H1 (cell line): ENCODE measurements around the gene ITGB2. TPM values are rescaled to one million over a fixed set of nuclear protein-coding genes. Genes with fewer than 3 reads are reported as not detected.

Source experiments
- CTCF ChIA-PET: fragments of 300-600 bp; sonication (Branson Sonifier 250); formaldehyde crosslinking; loops from one replicate; lab custom pipeline; 2021; ENCODE audit not compliant: partially characterized antibody; lab: Charles Lee
- POLR2A ChIA-PET: fragments of 300-600 bp; sonication (Branson Sonifier 250); formaldehyde crosslinking; loops from one replicate; lab custom pipeline; 2021; ENCODE audit warnings: inconsistent platforms; ENCODE audit not compliant: partially characterized antibody; lab: Charles Lee
- DNase-seq, 2 experiments: peaks; one replicate each; pipeline versions ENCODE4 v3.0.0 to v3.0.0-alpha.2; 2010 to 2022; ENCODE audit warnings: low spot score in 2 of 2, low read depth in 1 of 2, mixed read lengths in 1 of 2
- FAIRE-seq: peaks from 2 replicates; lab custom pipeline; 2011; peaks lifted over from hg19 to GRCh38; lab: Jason Lieb, UNC
- H2AFZ ChIP-seq: 2 replicates; pipeline ENCODE4 v1.8.1; 2012; ENCODE audit warnings: low read length, inconsistent platforms
- H2AK5ac ChIP-seq: 2 replicates; pipeline ENCODE4 v1.6.1; 2013; ENCODE audit warnings: low read depth, low read length
- H2BK120ac ChIP-seq: replicated peaks from 2 replicates; pipeline ENCODE3; 2013; ENCODE audit warnings: low read depth, low read length, inconsistent platforms
- H2BK12ac ChIP-seq: 2 replicates; pipeline ENCODE4 v1.6.1; 2013; ENCODE audit warnings: low read depth, low read length
- H2BK15ac ChIP-seq: 2 replicates; pipeline ENCODE4 v1.6.1; 2013; ENCODE audit warnings: low read length
- H2BK20ac ChIP-seq: 2 replicates; pipeline ENCODE4 v1.6.1; 2013; ENCODE audit warnings: low read length
- H2BK5ac ChIP-seq: 2 replicates; pipeline ENCODE4 v1.6.1; 2013; ENCODE audit warnings: low read depth, low read length
- H3K14ac ChIP-seq: 2 replicates; pipeline ENCODE4 v1.6.1; 2013; ENCODE audit warnings: inconsistent platforms; ENCODE audit not compliant: insufficient read length
- H3K18ac ChIP-seq: 2 replicates; pipeline ENCODE4 v1.6.1; 2013; ENCODE audit warnings: low read length; ENCODE audit errors: extremely low read depth
- H3K23ac ChIP-seq: 2 replicates; pipeline ENCODE4 v1.6.1; 2013; ENCODE audit warnings: inconsistent platforms; ENCODE audit not compliant: insufficient read length
- H3K23me2 ChIP-seq: 2 replicates; pipeline ENCODE4 v1.6.1; 2013; ENCODE audit warnings: low read depth, low read length
- H3K27ac ChIP-seq: 2 replicates; pipeline ENCODE4 v1.6.1; 2011; ENCODE audit warnings: low read depth, low read length, inconsistent platforms
- H3K27me3 ChIP-seq, 4 experiments: replicated peaks in 1 of 4; 1 replicate in 1 of 4; 2 replicates in 3 of 4; pipeline versions ENCODE4 v1.6.1 to v1.8.1; 2011 to 2013; ENCODE audit warnings: low read length in 3 of 4, mild to moderate bottlenecking in 3 of 4, inconsistent platforms in 2 of 4, mixed read lengths in 2 of 4, moderate library complexity in 1 of 4; ENCODE audit not compliant: control insufficient read depth in 3 of 4, insufficient read depth in 3 of 4; ENCODE audit errors: extremely low read depth in 1 of 4
- H3K36me3 ChIP-seq, 4 experiments: 2 replicates each; pipeline versions ENCODE4 v1.6.1 to v1.8.1; 2011 to 2013; ENCODE audit warnings: mild to moderate bottlenecking in 4 of 4, low read length in 3 of 4, moderate library complexity in 2 of 4, control low read depth in 1 of 4, inconsistent platforms in 1 of 4; ENCODE audit not compliant: insufficient read depth in 4 of 4, control insufficient read depth in 2 of 4
- H3K4ac ChIP-seq: replicated peaks from 2 replicates; pipeline ENCODE3; 2013; ENCODE audit warnings: low read length, low read depth, mixed read lengths, inconsistent platforms; ENCODE audit not compliant: insufficient read length
- H3K4me1 ChIP-seq, 4 experiments: replicated peaks in 1 of 4; 1 replicate in 1 of 4; 2 replicates in 3 of 4; pipeline versions ENCODE4 v1.6.1 to v1.8.1; 2011 to 2013; ENCODE audit warnings: low read length in 3 of 4, inconsistent platforms in 2 of 4, mixed read lengths in 1 of 4; ENCODE audit not compliant: insufficient read depth in 4 of 4, control insufficient read depth in 3 of 4
- H3K4me2 ChIP-seq, 2 experiments: 2 replicates each; pipeline versions ENCODE4 v1.6.1 to v1.8.1; 2011 to 2013; ENCODE audit warnings: low read depth in 2 of 2, low read length in 2 of 2, control low read depth in 1 of 2, inconsistent platforms in 1 of 2, mild to moderate bottlenecking in 1 of 2; ENCODE audit not compliant: insufficient read depth in 1 of 2
- H3K4me3 ChIP-seq, 4 experiments: fragments of 200-600, 300-600 bp in 1 of 4; sonication (generic), shearing (Covaris generic), sonication (Bioruptor Twin) in 1 of 4; 2 replicates each; pipeline versions ENCODE4 v1.5.1 to v1.8.1; 2011 to 2016; ENCODE audit warnings: low read length in 4 of 4, low read depth in 3 of 4, control low read depth in 2 of 4, inconsistent platforms in 2 of 4, mild to moderate bottlenecking in 2 of 4, mixed read lengths in 1 of 4, moderate library complexity in 1 of 4; ENCODE audit not compliant: insufficient read depth in 2 of 4; ENCODE audit errors: extremely low read depth in 1 of 4
- H3K56ac ChIP-seq: replicated peaks from 2 replicates; pipeline ENCODE3; 2013; ENCODE audit warnings: low read depth, mild to moderate bottlenecking, mixed read lengths, low read length, inconsistent platforms; ENCODE audit not compliant: insufficient read length
- H3K79me1 ChIP-seq: 2 replicates; pipeline ENCODE4 v1.6.1; 2013; ENCODE audit warnings: low read depth, low read length, control low read depth
- H3K79me2 ChIP-seq, 2 experiments: 2 replicates each; pipeline versions ENCODE4 v1.6.1 to v1.8.1; 2012 to 2013; ENCODE audit warnings: low read length in 2 of 2, mild to moderate bottlenecking in 2 of 2, inconsistent platforms in 1 of 2; ENCODE audit not compliant: insufficient read depth in 2 of 2, control insufficient read depth in 1 of 2
- H3K9ac ChIP-seq, 4 experiments: replicated peaks in 1 of 4; 1 replicate in 1 of 4; 2 replicates in 3 of 4; pipeline versions ENCODE4 v1.6.1 to v1.8.1; 2011 to 2013; ENCODE audit warnings: low read depth in 3 of 4, low read length in 3 of 4, control low read depth in 2 of 4, mild to moderate bottlenecking in 2 of 4, moderate library complexity in 2 of 4, inconsistent platforms in 1 of 4; ENCODE audit errors: extremely low read depth in 1 of 4
- H3K9me3 ChIP-seq, 2 experiments: 2 replicates each; pipeline versions ENCODE4 v1.6.1 to v1.8.1; 2012 to 2013; ENCODE audit warnings: mild to moderate bottlenecking in 2 of 2, moderate library complexity in 2 of 2, control low read depth in 1 of 2, inconsistent platforms in 1 of 2, low read depth in 1 of 2, low read length in 1 of 2, mixed read lengths in 1 of 2; ENCODE audit not compliant: insufficient read depth in 2 of 2
- H4K20me1 ChIP-seq, 2 experiments: replicated peaks in 1 of 2; 2 replicates each; pipeline versions ENCODE3 to v1.8.1; 2011 to 2013; ENCODE audit warnings: inconsistent platforms in 2 of 2, low read length in 2 of 2, mild to moderate bottlenecking in 1 of 2; ENCODE audit not compliant: insufficient read depth in 2 of 2, control insufficient read depth in 1 of 2
- H4K5ac ChIP-seq: 2 replicates; pipeline ENCODE4 v1.6.1; 2013; ENCODE audit warnings: low read length, low read depth, mixed read lengths, inconsistent platforms; ENCODE audit not compliant: insufficient read length
- H4K8ac ChIP-seq: 2 replicates; pipeline ENCODE4 v1.8.0; 2013; ENCODE audit warnings: mild to moderate bottlenecking, moderate library complexity, low read length, inconsistent platforms; ENCODE audit not compliant: insufficient read depth; ENCODE audit errors: extremely low read depth
- H4K91ac ChIP-seq: replicated peaks from 2 replicates; pipeline ENCODE3; 2013; ENCODE audit warnings: low read length, mixed read lengths, inconsistent platforms; ENCODE audit not compliant: insufficient read length
- ASH2L ChIP-seq: fragments of 200-600, 300-600 bp; sonication (generic); IDR thresholded peaks from one replicate; pipeline ENCODE4 v1.7.1; 2017; ENCODE audit warnings: low read length
- BACH1 ChIP-seq: IDR thresholded peaks from 2 replicates; pipeline ENCODE4 v1.6.1; 2012; ENCODE audit warnings: low read length, improper control_type of control experiment
- KDM4A ChIP-seq: IDR thresholded peaks from one replicate; pipeline ENCODE4 v1.7.1; 2012; ENCODE audit warnings: low read depth, mild to moderate bottlenecking, moderate library complexity, low read length, inconsistent platforms; ENCODE audit not compliant: severe bottlenecking
- NANOG ChIP-seq: IDR thresholded peaks from 2 replicates; pipeline ENCODE4 v1.6.1; 2011; ENCODE audit warnings: low read length, low read depth, mild to moderate bottlenecking, inconsistent platforms; ENCODE audit not compliant: insufficient read depth, poor library complexity, severe bottlenecking
- RAD21 ChIP-seq, 2 experiments: IDR thresholded peaks in 1 of 2; conservative IDR thresholded peaks in 1 of 2; 2 replicates each; pipeline ENCODE4 v1.6.1; 2011; ENCODE audit warnings: low read depth in 2 of 2, low read length in 2 of 2, improper control_type of control experiment in 1 of 2, inconsistent platforms in 1 of 2, mild to moderate bottlenecking in 1 of 2, moderate library complexity in 1 of 2
- SAP30 ChIP-seq: fragments of 300-600 bp; sonication (generic); IDR thresholded peaks from 2 replicates; pipeline ENCODE4 v1.7.1; 2012; ENCODE audit warnings: low read length, moderate library complexity, mild to moderate bottlenecking, inconsistent platforms; ENCODE audit not compliant: insufficient read depth, insufficient replicate concordance
- SUZ12 ChIP-seq: fragments of 200-600 bp; sonication (generic); IDR thresholded peaks from 2 replicates; pipeline ENCODE4 v1.6.1; 2012; ENCODE audit warnings: mild to moderate bottlenecking, inconsistent platforms, low read length, moderate library complexity, mixed read lengths
- USF2 ChIP-seq: IDR thresholded peaks from 2 replicates; pipeline ENCODE4 v1.6.1; 2011; ENCODE audit warnings: low read length, improper control_type of control experiment
- YY1 ChIP-seq: IDR thresholded peaks from 2 replicates; pipeline ENCODE4 v1.6.1; 2011; ENCODE audit warnings: low read depth, mild to moderate bottlenecking, low read length
- WGBS, 2 experiments: shearing (Covaris generic) in 1 of 2; methylation state at CpG; one replicate each; pipeline versions ENCODE4 v1.1.6 to v1.1.7; 2013 to 2015; ENCODE audit warnings: low lambda C conversion rate in 2 of 2, mixed read lengths in 2 of 2, inconsistent platforms in 1 of 2, low coverage in 1 of 2, missing lambda C conversion rate in 1 of 2; ENCODE audit not compliant: insufficient replicate concordance in 2 of 2, insufficient coverage in 1 of 2, insufficient read length in 1 of 2; ENCODE audit errors: extremely low coverage in 1 of 2, missing lambda C conversion rate in 1 of 2; 5-methylcytosine and 5-hydroxymethylcytosine counted together
- polyA plus RNA-seq, 7 experiments: library from polyadenylated mRNA; depleted of rRNA in 3 of 7; stranded (reverse) in 5 of 7; unstranded in 2 of 7; fragments of >200 nt in 5 of 7; fragments of 200-250 nt in 2 of 7; gene quantifications; 1 replicate in 5 of 7; 2 replicates in 1 of 7; 4 replicates in 1 of 7; pipeline versions ENCODE4 v1.2.1 to v1.2.3, GENCODE V29; 2011 to 2013; ENCODE audit warnings: missing spikeins in 2 of 7, mixed read lengths in 2 of 7
- total RNA-seq: library from RNA; stranded (reverse); fragmentation: NEBNext Ultra II Directional; extraction: Animal tissue kit (Norgen Biotek cat#: 25700); gene quantifications from 2 replicates; pipeline ENCODE4 v1.2.1, GENCODE V29; 2021

ITGB2 gene
- total and polyA plus RNA-seq, 2 of the 8 experiments (the other 6 are each of a cell fraction or from before 2014, with no cell fraction given): 0.24 to 0.63 TPM

DNA sequence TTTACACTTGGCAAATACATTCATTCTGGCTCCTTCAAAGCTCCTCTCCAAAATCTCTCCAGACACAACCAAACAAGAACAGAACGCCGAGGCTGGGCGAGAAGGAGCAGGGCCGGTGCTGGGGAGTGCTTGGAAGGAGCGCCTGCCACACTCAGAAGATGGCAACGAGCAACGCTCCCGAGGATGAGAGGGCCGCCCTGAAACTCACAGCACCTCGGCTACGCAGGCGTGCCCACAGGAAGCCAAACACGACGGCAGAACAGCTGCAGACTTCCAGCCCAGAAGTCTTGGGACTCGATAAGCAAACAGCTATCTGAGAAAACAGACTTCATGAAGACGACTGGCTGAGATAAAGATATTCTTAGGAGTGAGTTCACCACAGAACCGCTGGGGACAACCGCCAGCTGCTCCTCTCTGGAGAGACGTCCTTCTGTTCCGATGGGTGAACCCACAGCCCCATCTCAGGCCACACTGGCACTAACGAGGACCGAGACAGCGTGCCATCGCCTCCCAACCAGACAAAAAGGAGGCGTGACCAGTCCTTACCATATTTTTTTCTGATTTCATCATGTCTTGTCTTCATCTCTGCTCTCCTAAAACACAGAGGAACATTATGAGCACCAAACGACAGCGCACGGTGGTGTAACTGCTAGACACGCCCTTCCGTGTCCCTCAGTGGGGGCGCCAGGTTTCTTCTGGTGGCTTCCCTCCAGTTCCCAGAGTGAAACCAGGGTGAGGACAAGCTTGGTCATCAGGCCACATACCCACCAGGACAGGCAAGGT lies 65.8 kb downstream of the ITGB2 start:
- no peak overlapping the region for H3K56ac ChIP-seq
- no peak overlapping the region for H2AK5ac ChIP-seq
- no peaks in the 10 kb centered on the region for H3K4me1 ChIP-seq
- H2AFZ ChIP-seq: no peak overlapping the region
- H2BK12ac ChIP-seq: no peak overlapping the region
- FAIRE-seq (no peak), DNase-seq (no peak)
- no peak overlapping the region for H4K91ac ChIP-seq
- no peak overlapping the region for H2BK20ac ChIP-seq
- ChIA-PET CTCF (interaction anchor here (1.7 kb wide), 1 partner anchor 80 kb away, joined by 3 read pairs; no protein-coding TSS in a partner anchor), POLR2A (interaction anchor here (0.9 to 1.5 kb wide), 3 partner anchors 18 to 56 kb away, joined by 3 to 6 read pairs (median 3); partner anchors contain the start of gene PTTG1IP)
- H3K9ac ChIP-seq: no peak overlapping the region
- no peak overlapping the region for H3K4ac ChIP-seq
- H3K79me1 ChIP-seq: peaks cover 6% of the 10 kb centered on the region; the same call in 1 of the 2 replicates
- H3K18ac ChIP-seq: no peak overlapping the region; the same call in 1 of the 2 replicates
- H3K79me2 ChIP-seq: peaks cover 0 to 17% of the 10 kb centered on the region in 2 experiments; a peak in 1 of 4 replicates
- WGBS, 2 experiments: 90% methylated on average over 31 of the region's 31 CpGs; no CpG with 5 or more reads in 1 of the 2 experiments
- no peaks in the 10 kb centered on the region for H3K23me2 ChIP-seq
- no peak overlapping the region for H3K4me3 ChIP-seq
- H2BK5ac ChIP-seq: no peak overlapping the region
- H3K9me3 ChIP-seq: no peaks in the 10 kb centered on the region
- H3K14ac ChIP-seq: no peak overlapping the region
- no peak overlapping the region for H3K27ac ChIP-seq
- no peak overlapping the region for H4K5ac ChIP-seq
- H3K27me3 ChIP-seq: no peaks in the 10 kb centered on the region
- H3K23ac ChIP-seq: no peak overlapping the region
- peaks cover 12 to 55% (median 43%) of the 10 kb centered on the region in 4 experiments; a peak in 7 of 8 replicates for H3K36me3 ChIP-seq
- no peak overlapping the region for H2BK15ac ChIP-seq
- H2BK120ac ChIP-seq: no peak overlapping the region
- no peak overlapping the region for H3K4me2 ChIP-seq
- H4K20me1 ChIP-seq: peaks cover 4 to 27% of the 10 kb centered on the region in 2 experiments
- H4K8ac ChIP-seq: no peak overlapping the region
- TF ChIP-seq YY1 (no peak), ASH2L (no peak), SUZ12 (no peak), SAP30 (no peak), NANOG (no peak), RAD21 (IDR thresholded peaks at IDR 0.05 in 1 of 2, conservative IDR thresholded peaks at IDR 0.05 in 1 of 2; ENCODE audit: low read depth in 2 of 2, low read length in 2 of 2) (no peak), USF2 (no peak), KDM4A (no peak), BACH1 (no peak)
